Effector memory CD8-positive, alpha-beta T cell (primary cell): ENCODE results near the gene ACAA1.
"Not testable (repeated sequence)": the region's sequence is repeated elsewhere in the genome, so short reads cannot be mapped to it uniquely, and the experiment has no call there.

Source experiments
- ATAC-seq: fragments of 150-1000 bp; cut with Tn5 transposase; replicated peaks from 2 replicates; pipeline ENCODE4 v1.10.0; 2021; ENCODE audit warnings: mild to moderate bottlenecking, moderate library complexity
- DNase-seq, 3 experiments: peaks; one replicate each; pipeline ENCODE4 v3.0.0; 2021
- H3K27ac Mint-ChIP-seq, 2 donors: one replicate each; pipeline ENCODE4 v1.8.0; 2022; ENCODE audit warnings: mild to moderate bottlenecking in 2 of 2, mixed read lengths in 2 of 2, moderate library complexity in 2 of 2
- H3K27me3 Mint-ChIP-seq, 2 donors: one replicate each; pipeline ENCODE4 v1.8.0; 2022; ENCODE audit warnings: mixed read lengths in 2 of 2
- H3K36me3 Mint-ChIP-seq: one replicate; pipeline ENCODE4 v1.8.0; 2022; ENCODE audit warnings: mild to moderate bottlenecking, moderate library complexity, mixed read lengths; ENCODE audit not compliant: insufficient read depth
- H3K4me1 Mint-ChIP-seq, 2 donors: one replicate each; pipeline ENCODE4 v1.8.0; 2022; ENCODE audit warnings: low read depth in 2 of 2, mixed read lengths in 2 of 2
- H3K4me3 Mint-ChIP-seq, 2 donors: one replicate each; pipeline ENCODE4 v1.8.0; 2022; ENCODE audit warnings: mild to moderate bottlenecking in 2 of 2, mixed read lengths in 2 of 2, moderate library complexity in 2 of 2
- H3K9me3 Mint-ChIP-seq, 2 donors: one replicate each; pipeline ENCODE4 v1.8.0; 2022; ENCODE audit warnings: mixed read lengths in 2 of 2

ACAA1 gene

DNA sequence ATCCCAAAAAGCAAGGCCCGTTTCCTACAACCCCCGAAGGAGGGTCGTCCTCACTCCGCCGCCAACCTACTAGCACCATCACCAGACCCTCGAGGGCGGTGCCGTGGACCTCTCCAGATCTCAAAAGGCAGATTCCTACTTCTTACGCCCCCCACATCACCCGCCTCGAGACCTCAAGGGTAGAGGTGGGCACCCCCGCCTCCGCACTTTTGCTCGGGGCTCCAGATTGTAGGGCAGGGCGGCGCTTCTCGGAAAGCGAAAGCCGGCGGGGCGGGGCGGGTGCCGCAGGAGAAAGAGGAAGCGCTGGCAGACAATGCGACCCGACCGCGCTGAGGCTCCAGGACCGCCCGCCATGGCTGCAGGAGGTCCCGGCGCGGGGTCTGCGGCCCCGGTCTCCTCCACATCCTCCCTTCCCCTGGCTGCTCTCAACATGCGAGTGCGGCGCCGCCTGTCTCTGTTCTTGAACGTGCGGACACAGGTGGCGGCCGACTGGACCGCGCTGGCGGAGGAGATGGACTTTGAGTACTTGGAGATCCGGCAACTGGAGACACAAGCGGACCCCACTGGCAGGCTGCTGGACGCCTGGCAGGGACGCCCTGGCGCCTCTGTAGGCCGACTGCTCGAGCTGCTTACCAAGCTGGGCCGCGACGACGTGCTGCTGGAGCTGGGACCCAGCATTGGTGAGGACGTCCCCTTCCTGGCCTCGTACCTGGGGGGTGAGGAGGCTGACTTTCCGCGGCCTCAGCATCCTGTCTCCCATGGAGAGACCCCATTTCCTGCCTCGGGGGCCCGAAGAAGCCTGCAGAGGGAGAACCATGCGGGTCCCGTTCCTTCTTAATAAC, 1.6 kb upstream of the ACAA1 start, which contains the start of gene MYD88:
MYD88 (plus strand) TSS at position 313 of the 842 bp plus-strand sequence; CDS start at position 353, 40 bp downstream.
- ATAC-seq (peak; percentile 60), DNase-seq (peak; percentile 80 to 86 (median 82))
- Mint-ChIP-seq H3K4me1 (peaks cover 46 to 54% of the 10 kb centered on the region in 2 donors), H3K36me3 (peaks cover 39% of the 10 kb centered on the region), H3K27ac (peak within 1 kb of the TSS; percentile 90 to 93), H3K9me3 (no peaks in the 10 kb centered on the region), H3K4me3 (peak within 1 kb of the TSS; percentile 92 to 97), H3K27me3 (no peaks in the 10 kb centered on the region)

DNA sequence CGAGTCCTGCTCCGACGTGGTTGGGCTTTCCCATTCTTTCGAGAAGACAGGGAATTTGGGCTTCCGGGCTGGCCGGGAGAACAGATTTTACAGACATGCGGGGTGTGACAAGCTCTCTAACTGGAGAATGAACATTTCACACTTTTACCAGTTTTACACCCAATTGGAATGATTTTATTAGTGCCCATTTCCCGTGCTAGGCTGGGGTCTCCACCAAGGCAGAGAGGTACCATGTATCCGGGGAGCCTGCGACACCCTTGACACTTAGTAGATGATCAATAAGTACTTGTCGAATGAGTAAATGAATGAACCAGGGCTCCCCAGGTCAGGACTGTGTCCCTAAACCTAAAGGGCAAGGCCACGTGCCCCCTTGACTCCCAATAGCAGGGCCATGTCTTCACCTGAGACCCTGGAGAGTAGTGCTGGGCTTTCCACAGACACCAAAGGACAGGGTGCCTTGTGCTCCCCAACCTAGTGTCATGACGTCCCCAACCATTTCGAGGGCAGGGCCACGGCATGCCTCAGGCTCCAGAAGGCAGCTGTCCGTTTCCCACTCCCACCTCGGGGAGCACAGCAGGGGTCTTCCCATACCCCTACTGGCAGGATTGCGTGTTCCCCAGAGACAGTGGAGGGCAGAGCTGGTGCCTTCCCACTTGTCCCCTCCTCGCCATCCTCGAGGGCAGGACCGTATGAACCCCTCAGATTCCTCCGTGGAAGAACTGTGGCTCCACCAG, 855 bp upstream of the ACAA1 start:
- Mint-ChIP-seq H3K27me3 (no peaks in the 10 kb centered on the region), H3K36me3 (peaks cover 36% of the 10 kb centered on the region), H3K4me3 (peak overlapping the region; percentile 92 to 97), H3K4me1 (peaks cover 50 to 57% of the 10 kb centered on the region in 2 donors), H3K27ac (peak overlapping the region; percentile 90 to 93), H3K9me3 (no peaks in the 10 kb centered on the region)
- DNase-seq (peak in 1 of 3 experiments; percentile 20), ATAC-seq (no peak)

GRCh38 chr3:38136393-38136776, 542 bp downstream of the ACAA1 start:
- H3K4me1 Mint-ChIP-seq: peaks cover 53 to 61% of the 10 kb centered on the region in 2 donors

DNA sequence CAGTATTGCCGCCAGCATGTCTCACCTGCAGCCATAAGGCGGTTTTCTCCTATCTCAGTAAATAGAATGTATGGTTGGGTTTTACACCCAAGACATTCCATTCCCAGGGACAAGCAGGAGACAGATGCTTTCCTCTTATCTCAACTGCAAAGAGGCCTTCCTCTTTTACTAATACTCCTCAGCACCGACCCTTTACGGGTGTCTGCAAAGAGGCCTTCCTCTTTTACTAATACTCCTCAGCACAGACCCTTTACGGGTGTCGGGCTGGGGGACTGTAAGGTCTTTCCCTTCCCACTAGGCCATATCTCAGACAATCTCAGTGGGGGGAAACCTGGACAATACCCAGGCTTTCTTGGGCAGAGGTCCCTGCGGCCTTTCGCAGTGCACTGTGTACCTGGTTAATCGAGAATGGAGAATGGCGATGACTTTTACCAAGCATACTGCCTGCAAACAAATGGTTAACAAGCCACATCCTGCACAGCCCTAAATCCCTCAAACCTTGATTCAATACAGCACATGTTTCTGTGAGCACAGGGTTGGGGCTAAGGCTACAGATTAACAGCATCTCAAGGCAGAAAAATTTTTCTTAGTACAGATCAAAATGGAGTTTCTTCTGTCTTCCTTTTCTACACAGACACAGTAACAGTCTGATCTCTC, 1.2 kb downstream of the ACAA1 start:
- ATAC-seq, H3K27me3 Mint-ChIP-seq, H3K9me3 Mint-ChIP-seq: not testable (repeated sequence)
- DNase-seq: peak in 1 of 3 experiments; percentile 21
- H3K27ac Mint-ChIP-seq: peak overlapping the region; percentile 90 to 93
- H3K36me3 Mint-ChIP-seq: peaks cover 20% of the 10 kb centered on the region
- H3K4me1 Mint-ChIP-seq: peaks cover 47 to 57% of the 10 kb centered on the region in 2 donors
- peak overlapping the region; percentile 92 to 97 for H3K4me3 Mint-ChIP-seq

More at GRCh38 chr3:38136393-38136776, 542 bp downstream of the ACAA1 start:
- Mint-ChIP-seq H3K27me3 (no peaks in the 10 kb centered on the region), H3K9me3 (no peaks in the 10 kb centered on the region), H3K4me3 (peak overlapping the region; percentile 92 to 97), H3K27ac (peak overlapping the region; percentile 90 to 93), H3K36me3 (peaks cover 27% of the 10 kb centered on the region)
- ATAC-seq (no peak), DNase-seq (no peak)

GRCh38 chr3:38134517-38135143, 2.3 kb downstream of the ACAA1 start:
- not testable (repeated sequence) for DNase-seq, H3K9me3 Mint-ChIP-seq, ATAC-seq, H3K27me3 Mint-ChIP-seq
- peak overlapping the region; percentile 92 to 97 for H3K4me3 Mint-ChIP-seq
- H3K27ac Mint-ChIP-seq: peak overlapping the region in 1 of 2 donors; percentile 90
- peaks cover 24% of the 10 kb centered on the region for H3K36me3 Mint-ChIP-seq
- H3K4me1 Mint-ChIP-seq: peaks cover 41 to 57% of the 10 kb centered on the region in 2 donors

GRCh38 chr3:38133557-38134405, 3.1 kb downstream of the ACAA1 start:
- no peak overlapping the region for H3K4me3 Mint-ChIP-seq
- ATAC-seq (no peak), DNase-seq (no peak)
- H3K27me3 Mint-ChIP-seq: no peaks in the 10 kb centered on the region
- H3K36me3 Mint-ChIP-seq: peaks cover 24% of the 10 kb centered on the region
- peaks cover 37 to 57% of the 10 kb centered on the region in 2 donors for H3K4me1 Mint-ChIP-seq
- H3K27ac Mint-ChIP-seq: peak overlapping the region in 1 of 2 donors; percentile 9
- no peaks in the 10 kb centered on the region for H3K9me3 Mint-ChIP-seq

GRCh38 chr3:38133209-38133556, 3.7 kb downstream of the ACAA1 start:
- Mint-ChIP-seq H3K9me3 (no peaks in the 10 kb centered on the region), H3K4me1 (peaks cover 34 to 53% of the 10 kb centered on the region in 2 donors), H3K4me3 (no peak overlapping the region), H3K27me3 (no peaks in the 10 kb centered on the region), H3K27ac (peak overlapping the region; percentile 9 to 28), H3K36me3 (peaks cover 23% of the 10 kb centered on the region)
- ATAC-seq (no peak), DNase-seq (no peak)

DNA sequence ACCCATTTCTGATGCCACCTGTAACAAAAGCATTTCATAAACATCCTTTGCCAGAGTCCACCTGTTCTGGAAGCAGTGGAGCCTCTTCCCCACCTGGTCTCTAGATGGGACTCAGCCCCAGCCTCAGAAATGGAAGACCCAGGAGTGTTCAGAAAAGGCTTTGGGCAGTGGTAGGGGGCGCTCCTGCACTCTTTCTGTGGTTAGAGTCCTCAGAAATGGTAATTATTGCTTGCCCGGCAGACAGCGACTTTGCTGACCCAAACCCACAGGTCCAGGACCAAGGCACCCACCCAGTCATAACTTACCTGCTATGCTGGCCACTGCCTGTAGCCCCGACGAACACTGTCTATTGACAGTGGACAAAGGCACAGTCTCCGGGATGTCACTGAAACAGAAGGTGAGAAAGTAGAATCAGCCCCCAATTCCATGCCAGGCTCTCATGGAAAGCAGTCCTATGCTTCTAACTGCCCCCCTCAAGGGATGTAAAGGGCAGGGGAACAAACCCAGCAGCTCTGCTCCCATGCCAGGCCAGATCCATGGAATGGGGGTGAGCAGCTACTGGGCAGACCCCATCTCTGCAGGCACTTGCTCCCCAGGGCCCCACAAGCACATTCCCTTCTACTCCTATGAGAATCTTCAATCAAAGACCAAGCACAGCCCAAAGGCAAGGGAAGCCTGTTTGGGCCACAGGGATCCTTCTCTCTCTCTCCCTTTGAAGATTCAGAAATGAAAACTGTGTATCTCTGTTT, 5.1 kb downstream of the ACAA1 start:
- H3K27ac Mint-ChIP-seq: peak overlapping the region in 1 of 2 donors; percentile 28
- no peak for DNase-seq

DNA sequence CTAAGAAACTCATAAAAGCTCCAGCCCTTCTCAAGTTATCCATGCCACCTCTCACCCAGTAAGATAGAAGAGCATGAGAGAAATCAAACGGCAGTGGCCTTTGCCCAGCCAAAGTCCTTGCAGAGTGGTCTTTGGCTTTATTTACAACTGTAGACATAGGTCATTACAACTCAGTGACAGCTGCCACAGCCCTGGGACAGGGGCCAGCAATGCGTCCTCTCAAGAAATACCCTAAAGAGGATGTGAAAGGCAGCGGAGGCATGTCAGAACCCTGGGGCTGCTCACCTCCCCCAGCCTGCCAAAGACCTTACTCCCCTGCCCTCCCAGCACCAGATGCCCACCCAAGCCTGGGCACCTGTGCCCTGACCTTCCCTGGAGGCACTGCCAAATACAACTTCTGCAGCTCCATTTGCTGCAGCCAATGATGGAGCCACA, 6.3 kb downstream of the ACAA1 start:
- no peaks in the 10 kb centered on the region for H3K9me3 Mint-ChIP-seq
- no peak overlapping the region for H3K4me3 Mint-ChIP-seq
- H3K36me3 Mint-ChIP-seq: peaks cover 24% of the 10 kb centered on the region
- DNase-seq: no peak
- H3K27ac Mint-ChIP-seq: peak overlapping the region; percentile 28 to 70
- H3K4me1 Mint-ChIP-seq: peaks cover 17 to 36% of the 10 kb centered on the region in 2 donors
- no peak for ATAC-seq
- H3K27me3 Mint-ChIP-seq: no peaks in the 10 kb centered on the region

More for the DNA sequence above, 5.1 kb downstream of the ACAA1 start:
- no peak for ATAC-seq
- H3K36me3 Mint-ChIP-seq: peaks cover 25% of the 10 kb centered on the region
- peaks cover 23 to 44% of the 10 kb centered on the region in 2 donors for H3K4me1 Mint-ChIP-seq
- no peak overlapping the region for H3K4me3 Mint-ChIP-seq
- no peaks in the 10 kb centered on the region for H3K27me3 Mint-ChIP-seq
- H3K9me3 Mint-ChIP-seq: no peaks in the 10 kb centered on the region

DNA sequence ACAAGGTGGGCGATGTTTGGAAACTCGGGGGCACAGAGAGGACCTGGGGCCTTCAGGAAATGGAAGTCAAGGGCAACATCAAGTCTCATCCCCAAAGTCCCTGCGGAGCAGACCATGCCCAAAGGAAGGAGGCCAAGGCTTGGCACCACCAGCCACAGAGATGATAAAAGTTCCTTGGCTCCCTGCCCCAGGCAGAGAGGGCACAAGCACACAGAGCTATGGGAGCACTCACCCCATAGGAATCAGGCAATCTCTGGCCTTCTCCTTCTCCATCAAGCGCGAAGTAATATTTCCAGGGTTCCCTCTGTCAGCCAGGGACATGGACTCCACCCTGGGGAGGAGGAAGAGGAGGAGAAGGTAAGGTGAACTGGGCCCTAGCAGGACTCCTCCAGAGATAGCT, 7.9 kb downstream of the ACAA1 start:
- H3K27ac Mint-ChIP-seq: peak overlapping the region; percentile 29 to 44
- no peak overlapping the region for H3K4me3 Mint-ChIP-seq
- no peak for DNase-seq
- H3K36me3 Mint-ChIP-seq: peaks cover 39% of the 10 kb centered on the region
- no peaks in the 10 kb centered on the region for H3K27me3 Mint-ChIP-seq
- H3K4me1 Mint-ChIP-seq: peaks cover 12 to 30% of the 10 kb centered on the region in 2 donors
- no peak for ATAC-seq
- H3K9me3 Mint-ChIP-seq: no peaks in the 10 kb centered on the region

DNA sequence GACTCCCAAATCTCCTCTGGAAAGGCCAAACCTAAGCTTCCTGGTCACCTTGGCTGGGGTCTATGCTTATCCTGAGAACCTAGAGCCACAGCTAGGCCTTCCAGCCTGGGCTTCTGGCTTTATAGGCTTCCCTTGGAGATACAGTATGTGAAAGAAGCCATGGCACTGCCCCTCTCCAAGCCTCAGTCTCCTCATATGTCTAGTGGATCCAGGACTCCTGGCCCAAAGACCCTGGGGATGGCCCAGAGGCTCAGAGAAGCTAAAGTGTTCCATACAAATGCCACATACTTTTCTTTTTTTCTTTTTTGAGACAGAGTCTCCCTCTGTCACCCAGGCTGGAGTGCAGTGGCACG, 8.6 kb downstream of the ACAA1 start:
- DNase-seq (no peak), ATAC-seq (no peak)
- Mint-ChIP-seq H3K4me1 (peaks cover 12 to 30% of the 10 kb centered on the region in 2 donors), H3K27ac (peak overlapping the region in 1 of 2 donors; percentile 44), H3K36me3 (peaks cover 47% of the 10 kb centered on the region), H3K27me3 (no peaks in the 10 kb centered on the region), H3K9me3 (no peaks in the 10 kb centered on the region), H3K4me3 (no peak overlapping the region)
